HFF-Myc (cell line): ENCODE data around the gene SCLT1.

Source experiments
- DNase-seq: peaks from one replicate; pipeline ENCODE4 v3.0.0-alpha.2; 2011; ENCODE audit warnings: low read depth; ENCODE audit errors: extremely low read depth
- H3K4me3 ChIP-seq: replicated peaks from 2 replicates; pipeline ENCODE4 v1.5.1; 2011; ENCODE audit warnings: low read depth, mild to moderate bottlenecking, control low read depth, low read length
- CTCF ChIP-seq: IDR thresholded peaks from 2 replicates; pipeline ENCODE4 v1.5.1; 2012; ENCODE audit warnings: mild to moderate bottlenecking, low read depth, low read length, control low read depth; ENCODE audit errors: missing control alignments

The SCLT1 gene

GRCh38 chr4:128855621-128856020, 237.7 kb downstream of the SCLT1 start:
- DNase-seq: no peak
- no peak for TF ChIP-seq CTCF
- no peak overlapping the region for H3K4me3 ChIP-seq

GRCh38 chr4:128854433-128854832, 238.9 kb downstream of the SCLT1 start:
- no peak for TF ChIP-seq CTCF
- no peak for DNase-seq
- H3K4me3 ChIP-seq: no peak overlapping the region

GRCh38 chr4:128853741-128854140, 239.6 kb downstream of the SCLT1 start:
- H3K4me3 ChIP-seq: no peak overlapping the region
- TF ChIP-seq CTCF: no peak
- DNase-seq: no peak

GRCh38 chr4:128850252-128850651, 243.1 kb downstream of the SCLT1 start:
- DNase-seq: no peak
- TF ChIP-seq CTCF: no peak
- no peak overlapping the region for H3K4me3 ChIP-seq

GRCh38 chr4:128848461-128848860, 244.9 kb downstream of the SCLT1 start:
- no peak for TF ChIP-seq CTCF
- no peak for DNase-seq
- no peak overlapping the region for H3K4me3 ChIP-seq

GRCh38 chr4:128847082-128847724, 246.1 kb downstream of the SCLT1 start:
- DNase-seq: no peak
- H3K4me3 ChIP-seq: no peak overlapping the region
- no peak for TF ChIP-seq CTCF

GRCh38 chr4:128846063-128846462, 247.3 kb downstream of the SCLT1 start:
- no peak for TF ChIP-seq CTCF
- no peak for DNase-seq
- no peak overlapping the region for H3K4me3 ChIP-seq
